GM18868 (cell line): ENCODE measurements around the gene RPL7L1.
"Not testable (repeated sequence)": the region's sequence is repeated elsewhere in the genome, so short reads cannot be mapped to it uniquely, and the experiment has no call there.

Experiments
- ATAC-seq: cut with Tn5 transposase; IDR thresholded peaks from one replicate; pipeline ENCODE4 v1.9.1; 2021; ENCODE audit warnings: mild to moderate bottlenecking, moderate library complexity; ENCODE audit not compliant: unreplicated experiment

Gene RPL7L1

DNA sequence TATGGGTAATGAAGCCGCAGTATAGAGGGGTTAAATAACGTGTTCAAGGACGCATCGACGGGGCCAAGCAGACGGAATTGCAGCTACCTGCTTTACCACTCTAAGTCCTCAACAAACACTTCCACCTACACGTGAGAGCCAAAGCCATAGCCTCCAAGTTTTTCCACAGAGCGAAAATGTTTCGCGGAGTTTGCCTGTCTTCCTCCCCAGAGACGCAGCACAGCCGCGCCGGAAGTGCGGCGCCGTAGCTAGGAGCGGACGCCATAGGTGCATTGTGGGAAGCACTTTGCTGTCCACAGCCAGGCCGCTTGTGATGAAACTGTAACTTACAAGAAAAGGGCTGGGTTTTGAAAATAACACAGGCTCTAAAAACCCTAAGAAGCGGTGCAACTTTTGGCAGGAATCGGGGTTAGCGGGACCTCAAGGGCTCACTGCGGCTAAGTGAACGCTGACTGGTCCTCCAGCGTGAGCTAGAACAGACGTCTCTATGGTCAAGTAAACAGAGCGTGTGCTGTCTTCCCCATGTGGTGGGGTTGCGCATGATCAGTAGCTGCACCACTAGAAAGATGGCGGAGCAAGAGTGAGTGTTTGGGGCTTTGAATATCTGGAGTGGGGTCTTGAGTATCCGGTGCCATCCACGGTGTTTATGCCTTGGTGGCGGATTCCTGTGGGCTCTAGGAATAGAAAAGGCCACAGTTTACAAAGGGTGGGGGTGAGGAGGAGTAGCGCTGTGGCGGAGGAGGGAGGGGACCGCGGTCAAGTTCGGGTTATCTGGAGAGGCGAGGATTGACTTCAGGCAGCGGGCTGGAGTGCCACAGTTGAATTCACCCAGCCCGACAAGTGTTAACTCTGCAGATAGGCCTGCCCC is at the start of gene RPL7L1:
Gene RPL7L1, plus strand, starts transcription at position 245 of the 868 bp plus-strand sequence. Its CDS starts 295 bp downstream, at position 540.
- peak; percentile 87 for ATAC-seq

DNA sequence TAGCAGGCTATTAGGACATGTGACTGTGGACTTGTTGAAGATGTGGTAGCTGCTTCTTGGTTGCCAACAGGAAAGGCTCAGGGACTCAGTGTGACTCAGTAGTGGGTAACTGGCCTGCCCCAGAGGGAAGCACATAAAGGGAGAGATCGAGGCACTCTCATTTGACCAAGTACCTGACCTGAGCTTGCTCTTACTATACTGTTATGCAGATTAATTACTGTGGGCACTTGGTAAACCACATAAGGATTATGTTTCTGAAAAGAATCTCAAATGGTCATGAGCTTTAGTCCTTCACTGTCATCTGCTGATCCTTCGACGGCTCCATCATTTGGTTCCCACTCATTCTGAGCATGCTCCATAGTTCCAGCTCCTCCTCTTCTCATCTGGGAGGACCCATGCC is 48.2 kb upstream of the RPL7L1 start:
- ATAC-seq, result no peak

DNA sequence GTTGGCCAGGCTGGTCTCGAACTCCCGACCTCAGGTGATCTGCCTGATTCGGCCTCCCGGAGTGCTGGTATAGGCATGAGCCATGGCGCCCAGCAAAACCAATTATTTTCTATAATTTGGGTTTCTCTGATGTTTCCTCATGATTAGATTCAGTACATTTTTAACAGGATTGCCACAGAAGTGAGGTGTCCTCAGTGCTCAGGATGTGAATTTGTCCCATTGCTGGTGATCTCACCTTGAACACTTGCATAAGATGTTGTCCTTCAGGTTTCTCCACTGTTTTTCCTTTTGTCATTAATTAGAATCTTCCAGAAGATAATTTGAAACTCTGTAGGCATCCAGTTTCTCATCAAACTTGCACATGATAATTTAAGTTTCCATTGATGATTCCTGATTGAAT is 45.4 kb upstream of the RPL7L1 start:
- ATAC-seq, result no peak

DNA sequence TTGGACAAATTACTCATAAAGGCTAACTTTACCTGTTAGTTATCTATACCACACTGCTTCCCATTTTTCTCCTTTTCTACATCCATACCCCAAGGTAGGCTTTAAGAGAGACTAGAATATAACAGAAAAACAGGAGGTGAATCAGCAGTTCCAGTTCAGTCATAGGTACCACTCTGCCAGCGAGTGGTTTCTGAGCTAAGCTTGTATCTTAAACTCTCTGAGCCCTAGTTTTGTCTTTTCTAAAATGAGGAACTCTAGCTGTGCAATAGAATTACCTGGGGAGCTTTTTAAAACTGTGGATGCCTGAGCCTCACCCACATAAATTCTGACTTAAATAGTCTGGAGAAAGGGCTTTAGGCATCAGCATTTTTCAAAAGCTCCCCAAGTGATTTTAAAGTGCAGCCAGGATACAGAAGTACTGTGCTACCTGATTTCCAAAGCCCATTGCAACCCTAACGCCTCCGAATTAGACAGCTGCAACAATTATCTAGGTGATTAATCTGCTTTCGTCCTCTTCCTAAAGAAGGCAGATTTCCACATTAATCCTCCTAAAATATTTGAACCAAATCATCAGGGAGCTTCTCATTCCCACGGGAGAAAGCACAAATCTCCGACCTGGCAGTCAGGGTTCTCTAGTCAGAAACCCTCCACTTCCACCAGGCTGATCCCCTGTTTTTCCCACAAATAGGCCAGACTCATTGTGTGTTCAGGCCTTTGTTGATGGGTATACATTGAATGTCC is 37.4 kb upstream of the RPL7L1 start:
- no peak for ATAC-seq

DNA sequence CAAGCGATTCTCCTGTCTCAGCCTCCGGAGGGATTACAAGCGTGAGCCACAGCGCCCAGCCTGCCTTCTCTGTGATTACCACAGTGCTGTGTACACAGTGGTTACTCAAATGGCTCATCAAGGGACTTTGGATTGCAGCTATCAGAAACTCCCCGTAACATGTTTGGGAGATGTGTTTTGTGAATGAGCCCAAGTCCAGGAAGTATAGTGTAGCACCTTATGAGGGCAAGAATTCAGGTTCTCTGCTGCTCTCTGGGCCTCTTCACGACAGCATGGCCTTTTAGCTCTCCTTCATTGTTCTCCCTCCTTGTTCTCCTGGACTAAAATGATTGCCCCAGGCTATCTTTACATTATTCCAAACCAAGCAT is 34.1 kb upstream of the RPL7L1 start:
- no peak for ATAC-seq

DNA sequence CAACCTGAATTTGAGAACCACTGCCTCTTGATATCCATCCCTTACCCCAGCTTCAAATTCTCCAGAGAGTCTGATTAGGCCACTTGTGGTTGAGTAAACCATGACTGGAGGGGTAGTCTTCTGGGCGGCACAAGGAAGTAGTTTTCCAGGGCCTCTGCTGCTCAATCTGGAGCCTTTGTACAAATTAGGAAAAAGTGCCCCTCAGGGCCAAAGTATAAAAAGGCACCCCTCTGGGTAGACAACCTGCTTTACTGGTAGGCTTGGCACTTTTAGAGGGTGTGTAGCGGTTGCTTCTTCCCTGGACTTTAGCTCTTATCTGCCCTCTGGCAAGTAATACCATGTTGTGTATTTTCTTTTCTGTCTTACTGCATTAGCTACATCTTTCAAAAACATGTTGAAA is 32.9 kb upstream of the RPL7L1 start:
- no peak for ATAC-seq

DNA sequence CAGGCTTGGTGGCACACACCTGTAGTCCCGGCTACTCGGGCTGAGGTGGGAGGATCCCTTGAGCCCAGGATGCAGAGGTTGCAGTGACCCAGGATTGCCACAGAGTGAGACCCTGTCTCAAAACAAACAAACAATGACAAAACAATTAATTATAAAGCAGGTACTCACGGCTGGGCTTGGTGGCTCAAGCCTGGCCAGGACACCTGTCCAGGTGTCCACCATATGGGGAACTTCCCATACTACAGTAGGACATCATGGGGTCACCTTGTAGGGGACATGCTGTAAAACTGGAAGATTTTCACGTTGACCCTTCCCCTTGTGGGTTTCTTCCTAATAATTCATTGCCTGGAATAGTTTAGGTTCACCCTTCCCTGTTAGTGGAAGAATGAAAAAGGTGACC is 30.7 kb upstream of the RPL7L1 start:
- no peak for ATAC-seq

DNA sequence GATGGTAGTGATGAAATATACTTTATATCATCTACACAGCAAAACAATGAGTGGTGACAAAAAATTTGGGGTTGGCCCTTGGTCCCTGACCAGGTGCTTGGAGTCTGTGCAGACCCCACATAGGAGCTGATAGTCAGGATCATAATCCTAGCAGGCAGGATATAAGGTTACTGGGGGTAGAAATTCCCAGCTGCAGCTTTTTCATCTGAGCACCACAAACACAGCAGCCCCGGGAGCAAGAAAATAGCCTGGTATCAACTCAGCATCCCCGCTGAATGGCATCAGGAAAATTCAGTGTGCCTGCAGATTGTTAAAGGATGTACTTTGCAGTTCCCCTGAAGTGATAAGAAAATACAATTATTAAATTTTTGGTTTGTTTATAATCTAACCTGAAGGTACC is 27.8 kb upstream of the RPL7L1 start:
- no peak for ATAC-seq

DNA sequence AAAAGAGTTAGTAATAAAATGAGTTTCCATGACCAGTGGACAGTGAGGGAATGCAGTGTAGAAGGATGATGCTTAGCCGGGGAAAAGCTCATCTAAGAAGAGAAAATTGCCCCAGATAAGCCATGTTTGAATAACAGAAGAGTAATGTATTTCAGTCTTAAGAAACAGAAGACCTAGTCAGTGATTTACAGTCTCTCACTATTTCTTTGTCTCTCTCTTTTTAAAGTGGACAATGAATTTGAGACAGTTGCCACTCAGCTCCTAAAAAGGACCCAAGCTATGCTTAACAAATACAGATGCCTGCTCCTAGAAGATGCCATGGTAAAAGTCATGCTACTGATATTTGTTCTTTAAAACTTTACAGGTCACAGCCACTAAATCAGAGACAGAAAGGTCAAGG is 19.4 kb upstream of the RPL7L1 start:
- no peak for ATAC-seq

DNA sequence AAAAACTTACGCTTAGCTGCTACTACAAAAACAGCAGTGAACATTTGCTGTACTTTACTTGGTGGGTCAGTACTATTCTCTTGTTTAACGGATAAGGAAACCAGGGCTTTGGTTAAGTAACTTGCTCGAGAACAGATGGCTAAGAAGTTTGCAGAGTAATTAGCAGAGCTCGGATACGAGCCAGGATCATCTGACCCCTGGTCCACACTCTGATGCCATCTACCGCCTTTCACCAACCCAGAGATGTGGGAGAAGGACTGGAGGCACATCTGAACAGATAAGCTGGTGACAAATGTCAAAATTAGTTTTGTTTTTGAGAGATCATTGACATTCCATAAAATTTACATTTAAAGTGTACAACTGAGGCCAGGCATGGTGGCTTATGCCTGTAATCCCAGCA is 18.9 kb upstream of the RPL7L1 start:
- ATAC-seq, result no peak

DNA sequence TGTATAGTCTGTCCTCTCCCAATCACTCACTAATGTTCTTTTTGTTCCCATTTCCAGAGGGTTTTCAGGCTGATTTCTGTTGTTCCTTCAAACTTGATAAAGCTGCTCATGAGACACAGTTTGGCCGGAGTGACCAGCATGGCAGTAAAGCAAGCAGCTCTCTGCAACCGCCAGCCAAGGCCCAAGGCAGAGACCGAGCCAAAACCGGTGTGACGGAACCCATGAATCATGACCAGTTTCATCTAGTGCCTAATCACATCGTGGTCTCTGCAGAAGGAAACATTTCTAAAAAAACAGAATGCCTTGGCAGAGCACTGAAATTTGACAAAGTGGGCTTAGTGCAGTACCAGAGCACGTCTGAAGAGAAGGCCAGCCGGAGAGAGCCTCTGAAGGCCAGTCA is 14.8 kb upstream of the RPL7L1 start:
- ATAC-seq, result no peak

DNA sequence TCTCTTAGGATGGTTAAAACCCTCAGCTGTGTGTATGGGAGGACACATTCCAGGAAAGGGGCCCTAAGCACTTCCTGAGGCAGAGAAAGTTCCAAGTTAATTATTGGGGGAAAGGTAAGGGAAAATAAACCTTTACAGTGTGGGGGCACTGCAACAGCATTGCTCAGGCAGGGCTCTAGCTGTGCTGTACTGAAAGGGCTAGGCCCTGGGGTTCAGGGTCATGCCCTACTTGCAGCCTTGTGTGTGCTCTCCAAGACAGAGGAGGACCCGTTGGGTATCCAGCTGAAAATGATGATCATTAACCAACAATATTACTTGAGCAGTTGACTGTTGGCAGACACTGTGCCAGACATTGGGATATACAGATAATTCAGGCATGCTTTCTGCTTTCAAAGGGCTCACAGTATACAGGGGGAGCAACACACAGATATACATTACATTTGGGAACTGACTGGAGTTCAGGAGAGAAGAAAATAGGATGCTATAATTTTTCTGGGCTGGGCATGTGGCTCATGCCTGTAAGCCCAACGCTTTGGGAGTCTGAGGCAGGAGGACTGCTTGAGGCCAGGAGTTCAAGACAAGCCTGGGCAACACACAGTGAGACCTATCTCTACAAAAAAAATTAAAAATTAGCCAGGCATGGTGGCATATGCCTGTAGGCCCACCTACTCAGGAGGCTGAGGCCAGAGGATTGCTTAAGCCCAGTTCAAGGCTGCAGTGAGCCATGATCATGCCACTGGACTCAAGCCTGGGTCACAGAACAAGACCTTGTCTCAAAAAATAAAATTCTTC is 9.1 kb upstream of the RPL7L1 start:
- no peak for ATAC-seq

DNA sequence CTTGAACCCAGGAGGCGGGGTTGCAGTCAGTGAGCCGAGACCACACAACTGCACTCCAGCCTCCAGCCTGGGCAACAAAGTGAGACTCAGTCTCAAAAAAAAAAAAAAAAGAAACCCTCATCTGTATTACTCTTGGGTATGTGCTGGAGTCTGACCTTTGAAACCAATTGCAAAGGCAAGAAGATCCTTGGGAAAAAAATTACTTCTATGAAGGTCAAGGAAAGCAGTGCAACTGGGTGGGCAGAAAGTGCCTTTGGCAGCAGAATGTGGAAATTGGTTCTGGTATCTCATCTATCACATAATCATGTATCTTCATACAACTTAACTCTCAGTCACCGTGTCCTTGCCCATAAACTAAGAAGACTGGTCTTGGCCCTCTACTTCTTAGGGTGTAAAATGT is 7.7 kb upstream of the RPL7L1 start:
- ATAC-seq, result no peak

DNA sequence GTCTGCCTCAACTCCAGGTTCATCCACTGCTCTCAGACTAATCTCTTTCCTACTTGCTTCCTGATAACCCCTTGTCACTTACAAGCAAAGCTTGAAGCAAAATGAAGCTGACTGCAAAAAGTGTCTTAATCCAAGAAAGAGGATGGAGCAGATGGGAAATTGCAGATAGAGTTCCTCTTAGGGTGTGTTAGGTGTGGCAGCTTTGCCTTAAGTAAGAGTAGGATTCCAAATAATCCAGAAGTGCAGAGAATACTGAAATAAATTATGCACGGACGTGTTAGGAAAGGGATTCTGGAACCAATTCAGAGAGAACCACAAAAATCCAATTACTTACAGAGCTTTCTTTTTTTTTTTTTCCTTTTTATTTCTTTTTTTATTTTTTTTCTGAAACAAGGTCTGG is 6.1 kb upstream of the RPL7L1 start:
- no peak for ATAC-seq

DNA sequence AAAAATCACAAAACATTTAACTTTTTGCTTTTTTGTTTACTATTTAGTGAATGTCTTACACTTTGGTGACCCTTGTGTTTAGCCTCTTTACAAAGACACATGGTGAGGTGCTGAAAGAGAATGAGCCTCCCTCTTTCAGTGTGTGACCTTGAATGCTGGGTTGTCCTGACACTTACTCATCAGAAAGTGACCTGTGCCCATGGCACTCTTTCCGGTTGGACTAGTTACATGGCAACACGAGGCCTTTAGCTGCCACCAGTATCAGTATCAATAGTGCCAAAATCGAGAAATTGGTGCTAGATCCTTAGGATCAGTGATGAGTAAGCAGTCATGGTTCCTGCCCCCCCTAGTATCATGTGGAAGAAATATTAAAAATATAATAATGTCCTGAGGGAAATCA is 1.7 kb upstream of the RPL7L1 start:
- no peak for ATAC-seq

DNA sequence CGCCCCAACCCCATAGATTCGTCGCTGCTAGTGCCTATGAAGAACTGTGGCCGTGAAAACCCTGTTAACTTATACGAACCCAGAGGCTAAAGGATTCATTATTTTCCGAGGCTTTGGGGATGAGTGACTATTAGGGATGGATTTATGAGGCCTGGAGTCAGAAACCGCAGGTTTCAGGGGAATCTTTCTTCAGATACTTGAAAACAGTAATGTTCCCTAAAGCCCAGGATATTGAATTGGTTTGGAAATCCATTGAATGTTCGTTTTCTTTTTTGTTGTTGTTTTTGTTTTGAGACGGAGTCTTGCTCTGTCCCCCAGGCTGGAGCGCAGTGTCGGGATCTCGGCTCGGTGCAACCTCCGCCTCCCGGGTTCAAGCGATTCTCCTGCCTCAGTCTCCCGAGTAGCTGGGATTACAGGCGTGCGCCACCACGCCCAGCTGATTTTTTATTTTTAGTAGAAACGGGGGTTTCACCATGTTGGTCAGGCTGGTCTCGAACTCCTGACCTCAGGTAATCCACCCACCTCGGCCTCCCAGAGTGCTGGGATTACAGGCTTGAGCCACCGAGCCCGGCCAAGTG is 913 bp downstream of the RPL7L1 start:
- ATAC-seq, result not testable (repeated sequence)

DNA sequence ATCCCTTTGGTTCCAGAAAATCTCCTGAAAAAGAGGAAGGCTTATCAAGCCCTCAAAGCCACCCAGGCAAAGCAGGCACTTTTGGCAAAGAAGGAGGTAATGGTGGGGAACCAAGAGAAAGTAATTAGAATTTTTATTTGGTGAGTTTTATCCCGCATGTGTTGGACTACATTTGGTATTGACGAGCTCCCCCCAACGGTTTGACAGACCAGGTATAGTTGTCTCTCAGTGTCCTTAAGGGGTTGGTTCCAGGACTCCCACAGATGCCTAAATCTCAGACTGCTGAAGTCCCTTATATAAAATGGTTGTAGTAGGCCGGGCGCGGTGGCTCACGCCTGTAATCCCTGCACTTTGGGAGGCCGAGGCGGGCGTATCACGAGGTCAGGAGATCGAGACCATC is 1.5 kb downstream of the RPL7L1 start:
- not testable (repeated sequence) for ATAC-seq

DNA sequence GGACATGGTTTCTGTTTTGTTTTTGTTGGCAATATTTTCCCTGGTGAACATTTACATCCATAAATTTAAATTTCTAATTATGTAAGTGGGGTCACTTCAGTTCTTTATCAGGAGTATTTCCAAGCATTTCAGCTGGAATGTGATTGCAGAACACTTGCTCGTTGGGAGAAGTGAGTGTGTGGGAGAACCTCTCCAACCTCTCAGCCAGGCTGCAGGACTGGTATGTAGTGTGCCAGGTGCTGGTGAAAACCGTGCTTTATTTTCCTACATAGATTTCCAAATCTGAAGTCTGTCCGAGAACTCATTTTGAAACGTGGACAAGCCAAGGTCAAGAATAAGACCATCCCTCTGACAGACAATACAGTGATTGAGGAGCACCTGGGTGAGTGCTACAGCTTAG is 6.3 kb downstream of the RPL7L1 start:
- no peak for ATAC-seq

DNA sequence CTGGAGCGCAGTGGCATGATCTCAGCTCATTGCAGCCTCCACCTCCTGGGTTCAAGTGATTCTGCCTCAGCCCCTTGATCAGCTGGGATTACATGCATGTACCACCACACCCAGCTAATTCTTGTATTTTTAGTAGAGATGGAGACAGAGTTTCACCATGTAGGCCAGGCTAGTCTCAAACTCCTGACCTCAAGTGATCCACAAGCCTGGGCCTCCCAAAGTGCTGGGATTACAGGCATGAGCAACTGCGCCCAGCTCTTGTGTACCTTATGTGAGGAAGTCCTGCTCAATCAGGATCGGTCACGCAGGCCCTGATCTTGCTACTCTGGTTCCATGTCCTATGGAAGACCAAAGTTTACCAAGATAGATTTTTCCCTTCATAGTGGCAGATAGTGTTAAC is 8.8 kb downstream of the RPL7L1 start:
- not testable (repeated sequence) for ATAC-seq

DNA sequence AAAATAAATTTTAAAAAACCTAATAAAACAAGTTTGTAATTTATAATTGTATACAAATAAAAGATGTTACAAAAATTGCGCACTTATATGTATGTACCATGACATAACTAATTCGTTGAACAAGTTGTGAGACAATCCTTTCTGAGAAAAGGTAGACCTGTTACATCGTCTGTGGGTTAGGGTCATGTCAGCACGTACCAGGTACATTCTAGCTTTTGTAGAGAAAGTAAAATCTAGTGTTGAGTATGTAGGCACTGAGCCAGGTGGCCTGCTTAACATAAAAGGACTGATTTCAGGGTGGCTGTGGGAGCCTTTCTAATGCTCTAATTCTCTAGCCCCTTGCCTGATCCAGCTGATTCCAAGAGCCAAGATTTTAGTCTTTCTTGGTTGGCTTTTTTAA is 10.4 kb downstream of the RPL7L1 start:
- ATAC-seq, result no peak
